HEK293 (cell line): ENCODE results near the gene LRP3.
A peak's percentile ranks its signal among the peaks of the same experiment; 100 is the strongest.

Source experiments
- BCL11A ChIP-seq: fragments of 450-650 bp; formaldehyde crosslinking; IDR thresholded peaks from 2 replicates; pipeline ENCODE4 v1.5.1; 2016; ENCODE audit warnings: low read depth, missing biosample characterization, missing genetic modification characterization
- GLI2 ChIP-seq: fragments of 450-650 bp; formaldehyde crosslinking; IDR thresholded peaks from 2 replicates; pipeline ENCODE4; 2017; ENCODE audit warnings: missing biosample characterization, missing genetic modification characterization, low read depth, borderline replicate concordance
- KLF9 ChIP-seq: fragments of 450-650 bp; formaldehyde crosslinking; IDR thresholded peaks from 2 replicates; pipeline ENCODE4 v1.5.1; 2016; ENCODE audit warnings: missing biosample characterization, missing genetic modification characterization, low read depth
- SP3 ChIP-seq: fragments of 450-650 bp; formaldehyde crosslinking; IDR thresholded peaks from 2 replicates; pipeline ENCODE4 v1.5.1; 2016; ENCODE audit warnings: missing biosample characterization, missing genetic modification characterization
- YY1 ChIP-seq: fragments of 450-650 bp; formaldehyde crosslinking; IDR thresholded peaks from 2 replicates; pipeline ENCODE4 v1.5.1; 2018; ENCODE audit warnings: missing biosample characterization, missing genetic modification characterization
- ZBTB17 ChIP-seq: fragments of 450-650 bp; formaldehyde crosslinking; IDR thresholded peaks from 2 replicates; pipeline ENCODE4 v1.5.1; 2016; ENCODE audit warnings: missing biosample characterization, missing genetic modification characterization
- ZNF10 ChIP-seq: fragments of 450-650 bp; formaldehyde crosslinking; IDR thresholded peaks from 2 replicates; pipeline ENCODE4 v1.5.1; 2017; ENCODE audit warnings: missing biosample characterization, missing genetic modification characterization
- ZNF169 ChIP-seq: fragments of 450-650 bp; formaldehyde crosslinking; IDR thresholded peaks from 2 replicates; pipeline ENCODE4 v1.5.1; 2016; ENCODE audit warnings: missing biosample characterization, missing genetic modification characterization
- ZNF274 ChIP-seq, 2 experiments: fragments of 200-500 bp in 1 of 2; fragments of 450-650 bp in 1 of 2; sonication (Bioruptor generic) in 1 of 2; formaldehyde crosslinking in 1 of 2; IDR thresholded peaks; 2 replicates each; pipeline versions ENCODE4 v1.5.1 to v1.6.1; 2014 to 2016; ENCODE audit warnings: borderline replicate concordance in 1 of 2, inconsistent platforms in 1 of 2, low read length in 1 of 2, missing biosample characterization in 1 of 2, missing genetic modification characterization in 1 of 2
- ZNF423 ChIP-seq: fragments of 450-650 bp; formaldehyde crosslinking; IDR thresholded peaks from 2 replicates; pipeline ENCODE4 v1.5.1; 2016; ENCODE audit warnings: missing biosample characterization, missing genetic modification characterization
- ZNF596 ChIP-seq: fragments of 450-650 bp; IDR thresholded peaks from 2 replicates; pipeline ENCODE4 v1.5.0; 2018; ENCODE audit warnings: missing biosample characterization, mild to moderate bottlenecking, missing genetic modification characterization, moderate library complexity
- ZNF701 ChIP-seq: fragments of 450-650 bp; formaldehyde crosslinking; IDR thresholded peaks from 2 replicates; pipeline ENCODE4 v1.5.1; 2016; ENCODE audit warnings: missing biosample characterization, missing genetic modification characterization
- TF ChIP-seq, protein P1 (sequence below): fragments of 450-650 bp; formaldehyde crosslinking; conservative IDR thresholded peaks from 2 replicates; pipeline ENCODE4 v1.5.1; 2016; ENCODE audit warnings: low read depth, missing biosample characterization, missing genetic modification characterization
- TF ChIP-seq, protein P2 (sequence below): fragments of 450-650 bp; formaldehyde crosslinking; IDR thresholded peaks from 2 replicates; pipeline ENCODE4 v1.5.1; 2016; ENCODE audit warnings: missing biosample characterization, missing genetic modification characterization
- TF ChIP-seq, protein P3 (sequence below): fragments of 450-650 bp; formaldehyde crosslinking; IDR thresholded peaks from 2 replicates; pipeline ENCODE4 v1.5.1; 2016; ENCODE audit warnings: missing biosample characterization, missing genetic modification characterization
- TF ChIP-seq, protein P4 (sequence below): fragments of 450-650 bp; formaldehyde crosslinking; IDR thresholded peaks from 2 replicates; pipeline ENCODE4 v1.5.1; 2016; ENCODE audit warnings: missing biosample characterization, missing genetic modification characterization
- TF ChIP-seq, protein P5 (sequence below): fragments of 450-650 bp; formaldehyde crosslinking; IDR thresholded peaks from 2 replicates; pipeline ENCODE4 v1.5.1; 2017; ENCODE audit warnings: missing biosample characterization, missing genetic modification characterization
- TF ChIP-seq, protein P6 (sequence below): fragments of 450-650 bp; formaldehyde crosslinking; IDR thresholded peaks from 2 replicates; pipeline ENCODE4 v1.5.1; 2016; ENCODE audit warnings: missing biosample characterization, missing genetic modification characterization
- TF ChIP-seq, protein P7 (sequence below): fragments of 450-650 bp; formaldehyde crosslinking; IDR thresholded peaks from 2 replicates; pipeline ENCODE4 v1.5.1; 2017; ENCODE audit warnings: missing biosample characterization, mild to moderate bottlenecking, missing genetic modification characterization, moderate library complexity
- TF ChIP-seq, protein P8 (sequence below): fragments of 450-650 bp; formaldehyde crosslinking; IDR thresholded peaks from 2 replicates; pipeline ENCODE4 v1.5.1; 2016; ENCODE audit warnings: missing biosample characterization, missing genetic modification characterization

The LRP3 gene

DNA sequence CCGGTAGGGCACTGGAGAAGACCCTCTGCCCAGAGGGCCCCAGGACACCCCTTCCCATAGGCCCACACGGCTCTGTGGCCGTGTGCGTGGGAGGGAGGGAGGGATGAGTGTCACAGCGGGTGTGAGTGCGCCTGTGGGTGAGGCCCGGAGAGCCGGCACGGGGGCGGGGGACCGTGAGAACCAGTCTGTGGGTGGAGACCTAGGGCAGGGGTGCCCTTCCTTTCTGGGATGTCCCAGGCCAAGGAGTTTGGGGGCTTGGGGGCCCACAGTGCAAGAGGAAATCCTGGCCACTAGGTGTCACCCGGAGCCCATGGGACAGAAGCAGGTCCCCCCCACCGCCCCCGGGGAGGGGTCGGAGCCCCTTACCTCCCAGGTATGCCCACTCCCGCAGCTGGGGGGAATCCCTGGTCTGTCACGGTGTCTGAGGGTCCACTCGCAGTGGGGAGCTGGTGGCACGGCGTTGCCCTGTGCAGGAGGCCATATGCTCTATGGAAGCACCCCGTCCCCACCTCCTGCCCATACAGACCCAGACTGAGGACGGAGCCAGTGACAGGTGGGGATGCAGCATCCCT is 47.5 kb downstream of the LRP3 start (continued):
- TF ChIP-seq, protein P1, sequence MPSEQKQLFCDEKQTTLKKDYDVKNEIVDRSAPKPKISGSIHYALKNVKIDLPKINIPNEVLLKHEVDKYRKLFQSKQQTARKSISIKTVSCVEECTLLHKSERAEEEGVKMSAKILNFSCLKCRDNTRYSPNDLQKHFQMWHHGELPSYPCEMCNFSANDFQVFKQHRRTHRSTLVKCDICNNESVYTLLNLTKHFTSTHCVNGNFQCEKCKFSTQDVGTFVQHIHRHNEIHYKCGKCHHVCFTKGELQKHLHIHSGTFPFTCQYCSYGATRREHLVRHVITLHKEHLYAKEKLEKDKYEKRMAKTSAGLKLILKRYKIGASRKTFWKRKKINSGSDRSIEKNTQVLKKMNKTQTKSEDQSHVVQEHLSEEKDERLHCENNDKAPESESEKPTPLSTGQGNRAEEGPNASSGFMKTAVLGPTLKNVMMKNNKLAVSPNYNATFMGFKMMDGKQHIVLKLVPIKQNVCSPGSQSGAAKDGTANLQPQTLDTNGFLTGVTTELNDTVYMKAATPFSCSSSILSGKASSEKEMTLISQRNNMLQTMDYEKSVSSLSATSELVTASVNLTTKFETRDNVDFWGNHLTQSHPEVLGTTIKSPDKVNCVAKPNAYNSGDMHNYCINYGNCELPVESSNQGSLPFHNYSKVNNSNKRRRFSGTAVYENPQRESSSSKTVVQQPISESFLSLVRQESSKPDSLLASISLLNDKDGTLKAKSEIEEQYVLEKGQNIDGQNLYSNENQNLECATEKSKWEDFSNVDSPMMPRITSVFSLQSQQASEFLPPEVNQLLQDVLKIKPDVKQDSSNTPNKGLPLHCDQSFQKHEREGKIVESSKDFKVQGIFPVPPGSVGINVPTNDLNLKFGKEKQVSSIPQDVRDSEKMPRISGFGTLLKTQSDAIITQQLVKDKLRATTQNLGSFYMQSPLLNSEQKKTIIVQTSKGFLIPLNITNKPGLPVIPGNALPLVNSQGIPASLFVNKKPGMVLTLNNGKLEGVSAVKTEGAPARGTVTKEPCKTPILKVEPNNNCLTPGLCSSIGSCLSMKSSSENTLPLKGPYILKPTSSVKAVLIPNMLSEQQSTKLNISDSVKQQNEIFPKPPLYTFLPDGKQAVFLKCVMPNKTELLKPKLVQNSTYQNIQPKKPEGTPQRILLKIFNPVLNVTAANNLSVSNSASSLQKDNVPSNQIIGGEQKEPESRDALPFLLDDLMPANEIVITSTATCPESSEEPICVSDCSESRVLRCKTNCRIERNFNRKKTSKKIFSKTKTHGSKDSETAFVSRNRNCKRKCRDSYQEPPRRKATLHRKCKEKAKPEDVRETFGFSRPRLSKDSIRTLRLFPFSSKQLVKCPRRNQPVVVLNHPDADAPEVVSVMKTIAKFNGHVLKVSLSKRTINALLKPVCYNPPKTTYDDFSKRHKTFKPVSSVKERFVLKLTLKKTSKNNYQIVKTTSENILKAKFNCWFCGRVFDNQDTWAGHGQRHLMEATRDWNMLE = no peak
- no peak for TF ChIP-seq ZNF169 (tag by site-specific recombination)
- TF ChIP-seq ZNF701 (tag by site-specific recombination) = no peak
- TF ChIP-seq, protein P2, sequence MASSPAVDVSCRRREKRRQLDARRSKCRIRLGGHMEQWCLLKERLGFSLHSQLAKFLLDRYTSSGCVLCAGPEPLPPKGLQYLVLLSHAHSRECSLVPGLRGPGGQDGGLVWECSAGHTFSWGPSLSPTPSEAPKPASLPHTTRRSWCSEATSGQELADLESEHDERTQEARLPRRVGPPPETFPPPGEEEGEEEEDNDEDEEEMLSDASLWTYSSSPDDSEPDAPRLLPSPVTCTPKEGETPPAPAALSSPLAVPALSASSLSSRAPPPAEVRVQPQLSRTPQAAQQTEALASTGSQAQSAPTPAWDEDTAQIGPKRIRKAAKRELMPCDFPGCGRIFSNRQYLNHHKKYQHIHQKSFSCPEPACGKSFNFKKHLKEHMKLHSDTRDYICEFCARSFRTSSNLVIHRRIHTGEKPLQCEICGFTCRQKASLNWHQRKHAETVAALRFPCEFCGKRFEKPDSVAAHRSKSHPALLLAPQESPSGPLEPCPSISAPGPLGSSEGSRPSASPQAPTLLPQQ (tag by site-specific recombination) = peak; percentile 93
- peak; percentile 71; the same call in 1 of the 2 replicates for TF ChIP-seq ZNF423 (tag by site-specific recombination)
- peak; percentile 44; the same call in 1 of the 2 replicates for TF ChIP-seq KLF9 (tag by site-specific recombination)
- no peak for TF ChIP-seq GLI2 (tag by site-specific recombination)
- TF ChIP-seq BCL11A = no peak
- no peak for TF ChIP-seq ZNF274 (IDR thresholded peaks at IDR 0.05; ENCODE audit: low read length)
- TF ChIP-seq ZNF274 (tag by site-specific recombination; IDR thresholded peaks at IDR 0.05; ENCODE audit: borderline replicate concordance) = no peak
- TF ChIP-seq, protein P3, sequence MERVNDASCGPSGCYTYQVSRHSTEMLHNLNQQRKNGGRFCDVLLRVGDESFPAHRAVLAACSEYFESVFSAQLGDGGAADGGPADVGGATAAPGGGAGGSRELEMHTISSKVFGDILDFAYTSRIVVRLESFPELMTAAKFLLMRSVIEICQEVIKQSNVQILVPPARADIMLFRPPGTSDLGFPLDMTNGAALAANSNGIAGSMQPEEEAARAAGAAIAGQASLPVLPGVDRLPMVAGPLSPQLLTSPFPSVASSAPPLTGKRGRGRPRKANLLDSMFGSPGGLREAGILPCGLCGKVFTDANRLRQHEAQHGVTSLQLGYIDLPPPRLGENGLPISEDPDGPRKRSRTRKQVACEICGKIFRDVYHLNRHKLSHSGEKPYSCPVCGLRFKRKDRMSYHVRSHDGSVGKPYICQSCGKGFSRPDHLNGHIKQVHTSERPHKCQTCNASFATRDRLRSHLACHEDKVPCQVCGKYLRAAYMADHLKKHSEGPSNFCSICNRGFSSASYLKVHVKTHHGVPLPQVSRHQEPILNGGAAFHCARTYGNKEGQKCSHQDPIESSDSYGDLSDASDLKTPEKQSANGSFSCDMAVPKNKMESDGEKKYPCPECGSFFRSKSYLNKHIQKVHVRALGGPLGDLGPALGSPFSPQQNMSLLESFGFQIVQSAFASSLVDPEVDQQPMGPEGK = peak; percentile 99
- TF ChIP-seq, protein P4, sequence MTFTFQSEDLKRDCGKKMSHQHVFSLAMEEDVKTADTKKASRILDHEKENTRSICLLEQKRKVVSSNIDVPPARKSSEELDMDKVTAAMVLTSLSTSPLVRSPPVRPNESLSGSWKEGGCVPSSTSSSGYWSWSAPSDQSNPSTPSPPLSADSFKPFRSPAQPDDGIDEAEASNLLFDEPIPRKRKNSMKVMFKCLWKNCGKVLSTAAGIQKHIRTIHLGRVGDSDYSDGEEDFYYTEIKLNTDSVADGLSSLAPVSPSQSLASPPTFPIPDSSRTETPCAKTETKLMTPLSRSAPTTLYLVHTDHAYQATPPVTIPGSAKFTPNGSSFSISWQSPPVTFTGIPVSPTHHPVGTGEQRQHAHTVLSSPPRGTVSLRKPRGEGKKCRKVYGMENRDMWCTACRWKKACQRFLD (tag by site-specific recombination) = no peak
- TF ChIP-seq, protein P5, sequence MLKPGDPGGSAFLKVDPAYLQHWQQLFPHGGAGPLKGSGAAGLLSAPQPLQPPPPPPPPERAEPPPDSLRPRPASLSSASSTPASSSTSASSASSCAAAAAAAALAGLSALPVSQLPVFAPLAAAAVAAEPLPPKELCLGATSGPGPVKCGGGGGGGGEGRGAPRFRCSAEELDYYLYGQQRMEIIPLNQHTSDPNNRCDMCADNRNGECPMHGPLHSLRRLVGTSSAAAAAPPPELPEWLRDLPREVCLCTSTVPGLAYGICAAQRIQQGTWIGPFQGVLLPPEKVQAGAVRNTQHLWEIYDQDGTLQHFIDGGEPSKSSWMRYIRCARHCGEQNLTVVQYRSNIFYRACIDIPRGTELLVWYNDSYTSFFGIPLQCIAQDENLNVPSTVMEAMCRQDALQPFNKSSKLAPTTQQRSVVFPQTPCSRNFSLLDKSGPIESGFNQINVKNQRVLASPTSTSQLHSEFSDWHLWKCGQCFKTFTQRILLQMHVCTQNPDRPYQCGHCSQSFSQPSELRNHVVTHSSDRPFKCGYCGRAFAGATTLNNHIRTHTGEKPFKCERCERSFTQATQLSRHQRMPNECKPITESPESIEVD = no peak
- TF ChIP-seq, protein P6, sequence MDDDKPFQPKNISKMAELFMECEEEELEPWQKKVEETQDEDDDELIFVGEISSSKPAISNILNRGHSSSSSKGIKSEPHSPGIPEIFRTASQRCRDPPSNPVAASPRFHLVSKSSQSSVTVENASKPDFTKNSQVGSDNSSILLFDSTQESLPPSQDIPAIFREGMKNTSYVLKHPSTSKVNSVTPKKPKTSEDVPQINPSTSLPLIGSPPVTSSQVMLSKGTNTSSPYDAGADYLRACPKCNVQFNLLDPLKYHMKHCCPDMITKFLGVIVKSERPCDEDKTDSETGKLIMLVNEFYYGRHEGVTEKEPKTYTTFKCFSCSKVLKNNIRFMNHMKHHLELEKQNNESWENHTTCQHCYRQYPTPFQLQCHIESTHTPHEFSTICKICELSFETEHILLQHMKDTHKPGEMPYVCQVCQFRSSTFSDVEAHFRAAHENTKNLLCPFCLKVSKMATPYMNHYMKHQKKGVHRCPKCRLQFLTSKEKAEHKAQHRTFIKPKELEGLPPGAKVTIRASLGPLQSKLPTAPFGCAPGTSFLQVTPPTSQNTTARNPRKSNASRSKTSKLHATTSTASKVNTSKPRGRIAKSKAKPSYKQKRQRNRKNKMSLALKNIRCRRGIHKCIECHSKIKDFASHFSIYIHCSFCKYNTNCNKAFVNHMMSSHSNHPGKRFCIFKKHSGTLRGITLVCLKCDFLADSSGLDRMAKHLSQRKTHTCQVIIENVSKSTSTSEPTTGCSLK (tag by site-specific recombination) = no peak
- peak; percentile 35; the same call in 1 of the 2 replicates for TF ChIP-seq YY1
- no peak for TF ChIP-seq SP3 (tag by site-specific recombination)
- no peak for TF ChIP-seq ZNF596 (tag by site-specific recombination)
- TF ChIP-seq, protein P7, sequence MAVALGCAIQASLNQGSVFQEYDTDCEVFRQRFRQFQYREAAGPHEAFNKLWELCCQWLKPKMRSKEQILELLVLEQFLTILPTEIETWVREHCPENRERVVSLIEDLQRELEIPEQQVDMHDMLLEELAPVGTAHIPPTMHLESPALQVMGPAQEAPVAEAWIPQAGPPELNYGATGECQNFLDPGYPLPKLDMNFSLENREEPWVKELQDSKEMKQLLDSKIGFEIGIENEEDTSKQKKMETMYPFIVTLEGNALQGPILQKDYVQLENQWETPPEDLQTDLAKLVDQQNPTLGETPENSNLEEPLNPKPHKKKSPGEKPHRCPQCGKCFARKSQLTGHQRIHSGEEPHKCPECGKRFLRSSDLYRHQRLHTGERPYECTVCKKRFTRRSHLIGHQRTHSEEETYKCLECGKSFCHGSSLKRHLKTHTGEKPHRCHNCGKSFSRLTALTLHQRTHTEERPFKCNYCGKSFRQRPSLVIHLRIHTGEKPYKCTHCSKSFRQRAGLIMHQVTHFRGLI = no peak
- TF ChIP-seq, protein P8, sequence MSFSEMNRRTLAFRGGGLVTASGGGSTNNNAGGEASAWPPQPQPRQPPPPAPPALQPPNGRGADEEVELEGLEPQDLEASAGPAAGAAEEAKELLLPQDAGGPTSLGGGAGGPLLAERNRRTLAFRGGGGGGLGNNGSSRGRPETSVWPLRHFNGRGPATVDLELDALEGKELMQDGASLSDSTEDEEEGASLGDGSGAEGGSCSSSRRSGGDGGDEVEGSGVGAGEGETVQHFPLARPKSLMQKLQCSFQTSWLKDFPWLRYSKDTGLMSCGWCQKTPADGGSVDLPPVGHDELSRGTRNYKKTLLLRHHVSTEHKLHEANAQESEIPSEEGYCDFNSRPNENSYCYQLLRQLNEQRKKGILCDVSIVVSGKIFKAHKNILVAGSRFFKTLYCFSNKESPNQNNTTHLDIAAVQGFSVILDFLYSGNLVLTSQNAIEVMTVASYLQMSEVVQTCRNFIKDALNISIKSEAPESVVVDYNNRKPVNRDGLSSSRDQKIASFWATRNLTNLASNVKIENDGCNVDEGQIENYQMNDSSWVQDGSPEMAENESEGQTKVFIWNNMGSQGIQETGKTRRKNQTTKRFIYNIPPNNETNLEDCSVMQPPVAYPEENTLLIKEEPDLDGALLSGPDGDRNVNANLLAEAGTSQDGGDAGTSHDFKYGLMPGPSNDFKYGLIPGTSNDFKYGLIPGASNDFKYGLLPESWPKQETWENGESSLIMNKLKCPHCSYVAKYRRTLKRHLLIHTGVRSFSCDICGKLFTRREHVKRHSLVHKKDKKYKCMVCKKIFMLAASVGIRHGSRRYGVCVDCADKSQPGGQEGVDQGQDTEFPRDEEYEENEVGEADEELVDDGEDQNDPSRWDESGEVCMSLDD (tag by site-specific recombination) = peak; percentile 87
- no peak for TF ChIP-seq ZBTB17 (tag by site-specific recombination)
- no peak for TF ChIP-seq ZNF10 (tag by site-specific recombination)
